Measurements from ENCODE around the gene MED28. TPM values are rescaled to one million over a fixed set of nuclear protein-coding genes. Genes with fewer than 3 reads are reported as not detected.

MED28 gene
- total RNA-seq, 1 donor: 13.0 TPM

GRCh38 chr4:17642398-17642783, 27.9 kb downstream of the MED28 start:
- H3K4me3 ChIP-seq (ENCODE audit: low read depth, low read length): no peak overlapping the region
- DNase-seq (ENCODE audit: low read depth): no peak
- no peak for TF ChIP-seq CTCF (IDR thresholded peaks at IDR 0.05; ENCODE audit: insufficient read depth, low read depth, low read length)

GRCh38 chr4:17646693-17647092, 32.3 kb downstream of the MED28 start:
- DNase-seq (ENCODE audit: low read depth): no peak
- TF ChIP-seq CTCF (IDR thresholded peaks at IDR 0.05; ENCODE audit: insufficient read depth, low read depth, low read length): no peak
- H3K4me3 ChIP-seq (ENCODE audit: low read depth, low read length): no peak overlapping the region

GRCh38 chr4:17647176-17647806, 32.9 kb downstream of the MED28 start:
- DNase-seq (ENCODE audit: low read depth): no peak
- no peak overlapping the region for H3K4me3 ChIP-seq (ENCODE audit: low read depth, low read length)
- no peak for TF ChIP-seq CTCF (IDR thresholded peaks at IDR 0.05; ENCODE audit: insufficient read depth, low read depth, low read length)

GRCh38 chr4:17647927-17648326, 33.5 kb downstream of the MED28 start:
- TF ChIP-seq CTCF (IDR thresholded peaks at IDR 0.05; ENCODE audit: insufficient read depth, low read depth, low read length): no peak
- no peak for DNase-seq (ENCODE audit: low read depth)
- H3K4me3 ChIP-seq (ENCODE audit: low read depth, low read length): no peak overlapping the region

GRCh38 chr4:17650406-17650805, 36.0 kb downstream of the MED28 start:
- no peak for TF ChIP-seq CTCF (IDR thresholded peaks at IDR 0.05; ENCODE audit: insufficient read depth, low read depth, low read length)
- no peak for DNase-seq (ENCODE audit: low read depth)
- no peak overlapping the region for H3K4me3 ChIP-seq (ENCODE audit: low read depth, low read length)

GRCh38 chr4:17654701-17655100, 40.3 kb downstream of the MED28 start:
- H3K4me3 ChIP-seq (ENCODE audit: low read depth, low read length): no peak overlapping the region
- no peak for DNase-seq (ENCODE audit: low read depth)
- no peak for TF ChIP-seq CTCF (IDR thresholded peaks at IDR 0.05; ENCODE audit: insufficient read depth, low read depth, low read length)

GRCh38 chr4:17657090-17657489, 42.6 kb downstream of the MED28 start:
- no peak for DNase-seq (ENCODE audit: low read depth)
- no peak overlapping the region for H3K4me3 ChIP-seq (ENCODE audit: low read depth, low read length)
- no peak for TF ChIP-seq CTCF (IDR thresholded peaks at IDR 0.05; ENCODE audit: insufficient read depth, low read depth, low read length)
